GM12875 (cell line): ENCODE results near the gene HYCC2.
"Not testable (repeated sequence)": the region's sequence is repeated elsewhere in the genome, so short reads cannot be mapped to it uniquely, and the experiment has no call there.

Experiments used
- H3K4me3 ChIP-seq: one replicate; pipeline ENCODE4 v1.5.1; 2011; ENCODE audit warnings: low read depth, low read length, control low read depth
- CTCF ChIP-seq: IDR thresholded peaks from 2 replicates; pipeline ENCODE4 v1.5.1; 2011; ENCODE audit warnings: low read depth, mild to moderate bottlenecking, control low read depth, inconsistent platforms, low read length, moderate library complexity, borderline replicate concordance; ENCODE audit not compliant: insufficient read depth

The HYCC2 gene

GRCh38 chr2:201057087-201057521 is 14.4 kb downstream of the HYCC2 start:
- H3K4me3 ChIP-seq = no peak overlapping the region
- no peak for TF ChIP-seq CTCF

- H3K4me3 ChIP-seq = no peak overlapping the region
- TF ChIP-seq CTCF = no peak
These were observed 22.0 kb downstream of the HYCC2 start for GRCh38 chr2:201049455-201049854.

- TF ChIP-seq CTCF = no peak
- H3K4me3 ChIP-seq = no peak overlapping the region
These were observed 24.6 kb downstream of the HYCC2 start for GRCh38 chr2:201046881-201047280.

- not testable (repeated sequence) for H3K4me3 ChIP-seq
These were observed 28.4 kb downstream of the HYCC2 start for GRCh38 chr2:201043050-201043449.

- not testable (repeated sequence) for H3K4me3 ChIP-seq
These were observed 29.0 kb downstream of the HYCC2 start for GRCh38 chr2:201042451-201042850.

GRCh38 chr2:201040867-201041628 is 30.4 kb downstream of the HYCC2 start:
- H3K4me3 ChIP-seq = no peak overlapping the region
- TF ChIP-seq CTCF = no peak

- no peak overlapping the region for H3K4me3 ChIP-seq
- TF ChIP-seq CTCF = no peak
These were observed 32.6 kb downstream of the HYCC2 start for GRCh38 chr2:201038855-201039254.

- H3K4me3 ChIP-seq = not testable (repeated sequence)
These were observed 33.1 kb downstream of the HYCC2 start for GRCh38 chr2:201038361-201038760.

- not testable (repeated sequence) for H3K4me3 ChIP-seq
These were observed 37.1 kb downstream of the HYCC2 start for GRCh38 chr2:201034355-201034754.
